K562 (cell line): ENCODE data around the gene PHEX. TPM values are rescaled to one million over a fixed set of nuclear protein-coding genes. Genes with fewer than 3 reads are reported as not detected.

Source experiments
- ATAC-seq: fragments of 200-7000 bp; cut with Tn5 transposase; 3 replicates; pipeline ENCODE4 v1.9.1; 2020; ENCODE audit warnings: moderate library complexity
- BruUV-seq: library from RNA; stranded (reverse); fragments of 400-500 nt; replicated peaks from 2 replicates; lab custom pipeline; 2021; lab: Mats Ljungman, UMichigan
- CTCF ChIA-PET: fragments of 300-600 bp; formaldehyde crosslinking; extraction: SDS; loops from one replicate; lab custom pipeline; 2021; ENCODE audit warnings: low intra/inter-chr PET ratio; lab: Yijun Ruan, JAX
- POLR2A ChIA-PET: fragments of 300-600, 350-650 bp; sonication (Branson Sonifier 250); formaldehyde crosslinking; extraction: SDS; loops from one replicate; lab custom pipeline; 2021; ENCODE audit warnings: antibody characterized with exemption, inconsistent platforms; lab: Yijun Ruan, JAX
- DNase-seq, 4 experiments: peaks; one replicate each; pipeline versions ENCODE4 v3.0.0 to v3.0.0-alpha.2; 2011 to 2018; ENCODE audit warnings: low spot score in 3 of 4, mixed read lengths in 3 of 4; ENCODE audit errors: extremely low read depth in 1 of 4
- FAIRE-seq: peaks from 2 replicates; lab custom pipeline; 2011; peaks lifted over from hg19 to GRCh38; lab: Jason Lieb, UNC
- H2AFZ ChIP-seq: 2 replicates; pipeline ENCODE4 v1.6.0; 2011; ENCODE audit warnings: low read depth, low read length, control low read depth, inconsistent platforms
- H3K27ac ChIP-seq: fragments of 200-600 bp; 3 replicates; pipeline ENCODE4 v1.8.0; 2011; ENCODE audit warnings: low read depth, mild to moderate bottlenecking, control low read depth, inconsistent platforms, low read length, moderate library complexity, mixed read lengths; ENCODE audit errors: extremely low read depth
- H3K27me3 ChIP-seq, 2 experiments: fragments of 300-600 bp in 1 of 2; 2 replicates in 1 of 2; 3 replicates in 1 of 2; pipeline versions ENCODE4 v1.6.0 to v1.8.0; 2011; ENCODE audit warnings: inconsistent platforms in 2 of 2, low read length in 2 of 2, mild to moderate bottlenecking in 1 of 2, mixed read lengths in 1 of 2, moderate library complexity in 1 of 2; ENCODE audit not compliant: control insufficient read depth in 2 of 2, insufficient read depth in 2 of 2
- H3K36me3 ChIP-seq: fragments of 300-600 bp; 3 replicates; pipeline ENCODE4 v1.8.0; 2011; ENCODE audit warnings: mild to moderate bottlenecking, low read length, inconsistent platforms; ENCODE audit not compliant: control insufficient read depth, insufficient read depth
- H3K4me1 ChIP-seq, 2 experiments: fragments of 200-600 bp in 1 of 2; replicated peaks in 1 of 2; 2 replicates in 1 of 2; 3 replicates in 1 of 2; pipeline versions ENCODE4 v1.5.1 to v1.8.0; 2011; ENCODE audit warnings: inconsistent platforms in 2 of 2, low read length in 2 of 2, mild to moderate bottlenecking in 1 of 2, mixed read lengths in 1 of 2, moderate library complexity in 1 of 2; ENCODE audit not compliant: control insufficient read depth in 2 of 2, insufficient read depth in 2 of 2
- H3K4me2 ChIP-seq: 2 replicates; pipeline ENCODE4 v1.6.1; 2011; ENCODE audit warnings: low read length, control low read depth, inconsistent platforms, mixed read lengths; ENCODE audit not compliant: insufficient read depth
- H3K4me3 ChIP-seq: fragments of 200-600 bp; sonication (generic), shearing (Covaris generic); 2 replicates; pipeline ENCODE4 v1.5.1; 2016; ENCODE audit warnings: control low read depth, inconsistent platforms
- H3K79me2 ChIP-seq: fragments of 200-600 bp; 3 replicates; pipeline ENCODE4 v1.8.0; 2011; ENCODE audit warnings: low read length, inconsistent platforms; ENCODE audit not compliant: control insufficient read depth, insufficient read depth
- H3K9ac ChIP-seq, 2 experiments: 2 replicates each; pipeline versions ENCODE4 v1.6.0 to v1.6.1; 2011; ENCODE audit warnings: low read depth in 2 of 2, low read length in 2 of 2, control low read depth in 1 of 2, inconsistent platforms in 1 of 2, mild to moderate bottlenecking in 1 of 2, mixed read lengths in 1 of 2; ENCODE audit not compliant: insufficient read depth in 1 of 2
- H3K9me1 ChIP-seq: one replicate; pipeline ENCODE4 v1.6.0; 2011; ENCODE audit warnings: inconsistent platforms, mild to moderate bottlenecking, low read length, moderate library complexity; ENCODE audit not compliant: control insufficient read depth, insufficient read depth
- H3K9me3 ChIP-seq: replicated peaks from 2 replicates; pipeline ENCODE4 v1.5.1; 2011; ENCODE audit warnings: low read depth, low read length, inconsistent platforms; ENCODE audit not compliant: control insufficient read depth, insufficient read depth
- H4K20me1 ChIP-seq: replicated peaks from 2 replicates; pipeline ENCODE4 v1.6.1; 2011; ENCODE audit warnings: low read length, inconsistent platforms, mixed read lengths; ENCODE audit not compliant: control insufficient read depth, insufficient read depth
- BCOR ChIP-seq: fragments of 450-650 bp; IDR thresholded peaks from 2 replicates; pipeline ENCODE4 v1.6.1; 2016
- CTCF ChIP-seq, 3 experiments: IDR thresholded peaks in 2 of 3; conservative IDR thresholded peaks in 1 of 3; 2 replicates each; pipeline ENCODE4 v1.5.1; 2011 to 2012; ENCODE audit warnings: low read length in 3 of 3, mild to moderate bottlenecking in 3 of 3, control low read depth in 2 of 3, improper control_type of control experiment in 1 of 3, inconsistent platforms in 1 of 3, low read depth in 1 of 3, mixed read lengths in 1 of 3, moderate library complexity in 1 of 3; ENCODE audit not compliant: insufficient read depth in 2 of 3
- E2F6 ChIP-seq, 2 experiments: IDR thresholded peaks; 2 replicates each; pipeline ENCODE4 v1.6.1; 2011; ENCODE audit warnings: borderline replicate concordance in 1 of 2, control low read depth in 1 of 2, low read depth in 1 of 2, low read length in 1 of 2, mild to moderate bottlenecking in 1 of 2, mixed read lengths in 1 of 2, moderate library complexity in 1 of 2; ENCODE audit not compliant: insufficient read depth in 1 of 2, insufficient read length in 1 of 2, poor library complexity in 1 of 2, severe bottlenecking in 1 of 2; ENCODE audit errors: extremely low read depth in 1 of 2
- GATAD2B ChIP-seq: fragments of 450-650 bp; IDR thresholded peaks from 2 replicates; pipeline ENCODE4 v1.6.1; 2017; ENCODE audit warnings: mild to moderate bottlenecking, borderline replicate concordance
- MEIS2 ChIP-seq: fragments of 450-650 bp; IDR thresholded peaks from 2 replicates; pipeline ENCODE4 v1.6.1; 2014; ENCODE audit warnings: mild to moderate bottlenecking; ENCODE audit not compliant: partially characterized antibody
- MXD1 ChIP-seq: fragments of 250-450 bp; sonication (Bioruptor Pico); IDR thresholded peaks from 2 replicates; pipeline ENCODE4 v1.8.0; 2021; ENCODE audit warnings: borderline replicate concordance, mild to moderate bottlenecking, moderate library complexity; ENCODE audit not compliant: poor library complexity, severe bottlenecking
- POLR2G ChIP-seq: fragments of 200-400 bp; formaldehyde crosslinking; IDR thresholded peaks from 2 replicates; pipeline ENCODE4 v1.6.1; 2017; ENCODE audit warnings: low read depth, mild to moderate bottlenecking, antibody characterized with exemption, low read length, moderate library complexity
- SMARCA4 ChIP-seq: fragments of 450-650 bp; IDR thresholded peaks from 2 replicates; pipeline ENCODE4 v1.6.1; 2016
- THRA ChIP-seq: fragments of 450-650 bp; IDR thresholded peaks from 2 replicates; pipeline ENCODE4 v1.6.1; 2017; ENCODE audit warnings: mild to moderate bottlenecking, moderate library complexity
- ZBTB2 ChIP-seq: fragments of 450-650 bp; IDR thresholded peaks from 2 replicates; pipeline ENCODE4 v1.6.1; 2016; ENCODE audit warnings: antibody characterized with exemption
- WGBS: fragments of 100-300 bp; shearing (Covaris generic); methylation state at CpG from one replicate; pipeline ENCODE4 v1.1.6; 2016; ENCODE audit warnings: low coverage, mixed read lengths; ENCODE audit not compliant: insufficient coverage; ENCODE audit errors: missing lambda C conversion rate; 5-methylcytosine and 5-hydroxymethylcytosine counted together
- in situ Hi-C: fragments of 300-500 bp; cut with MboI; formaldehyde crosslinking; loops from 4 replicates; pipeline ENCODE4 v1.15.0; 2018; ENCODE audit warnings: inconsistent platforms, mixed read lengths
- intact Hi-C: fragments of 100-400 bp; cut with micrococcal nuclease; formaldehyde crosslinking; loops from 2 replicates; pipeline ENCODE4 v1.14.2; 2022
- polyA plus RNA-seq, 8 experiments: library from polyadenylated mRNA; depleted of rRNA in 4 of 8; stranded (reverse) in 5 of 8; unstranded in 3 of 8; fragments of >200 nt; fragmentation: Nextera tagmentation in 2 of 8; fragmentation: Illumina TruSeq in 1 of 8; extraction: Ambion mirVana in 2 of 8; extraction: Trizol in 1 of 8; gene quantifications; 2 replicates each; pipeline versions ENCODE4 v1.2.1 to v1.2.3, GENCODE V29; 2011 to 2014; ENCODE audit warnings: inconsistent platforms in 1 of 8, missing spikeins in 1 of 8
- total RNA-seq, 7 experiments: library from RNA; depleted of rRNA in 6 of 7; stranded (reverse); fragments of >200 nt in 6 of 7; fragmentation: Illumina TruSeq in 2 of 7; extraction: Trizol in 2 of 7; gene quantifications; 2 replicates each; pipeline versions ENCODE4 v1.2.1 to v1.2.3, GENCODE V29; 2011 to 2021; ENCODE audit warnings: low replicate concordance in 1 of 7
- TF ChIP-seq, protein P1 (sequence below): fragments of 450-650 bp; IDR thresholded peaks from 2 replicates; pipeline ENCODE4 v1.6.1; 2016

Gene PHEX
- total and polyA plus RNA-seq, 9 of the 15 experiments (the other 6 are each of a cell fraction or from before 2014, with no cell fraction given), result 0.01 to 0.11 (median 0.04) TPM; not detected in 6

GRCh38 chrX:22247169-22247568 is 215.0 kb downstream of the PHEX start (continued):
- TF ChIP-seq, protein P1, sequence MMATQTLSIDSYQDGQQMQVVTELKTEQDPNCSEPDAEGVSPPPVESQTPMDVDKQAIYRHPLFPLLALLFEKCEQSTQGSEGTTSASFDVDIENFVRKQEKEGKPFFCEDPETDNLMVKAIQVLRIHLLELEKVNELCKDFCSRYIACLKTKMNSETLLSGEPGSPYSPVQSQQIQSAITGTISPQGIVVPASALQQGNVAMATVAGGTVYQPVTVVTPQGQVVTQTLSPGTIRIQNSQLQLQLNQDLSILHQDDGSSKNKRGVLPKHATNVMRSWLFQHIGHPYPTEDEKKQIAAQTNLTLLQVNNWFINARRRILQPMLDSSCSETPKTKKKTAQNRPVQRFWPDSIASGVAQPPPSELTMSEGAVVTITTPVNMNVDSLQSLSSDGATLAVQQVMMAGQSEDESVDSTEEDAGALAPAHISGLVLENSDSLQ, result no peak
- no peak for TF ChIP-seq E2F6 (IDR thresholded peaks at IDR 0.05; ENCODE audit: borderline replicate concordance in 1 of 2, extremely low read depth in 1 of 2, insufficient read depth in 1 of 2, insufficient read length in 1 of 2, low read depth in 1 of 2, low read length in 1 of 2, poor library complexity in 1 of 2, severe bottlenecking in 1 of 2)

DNA sequence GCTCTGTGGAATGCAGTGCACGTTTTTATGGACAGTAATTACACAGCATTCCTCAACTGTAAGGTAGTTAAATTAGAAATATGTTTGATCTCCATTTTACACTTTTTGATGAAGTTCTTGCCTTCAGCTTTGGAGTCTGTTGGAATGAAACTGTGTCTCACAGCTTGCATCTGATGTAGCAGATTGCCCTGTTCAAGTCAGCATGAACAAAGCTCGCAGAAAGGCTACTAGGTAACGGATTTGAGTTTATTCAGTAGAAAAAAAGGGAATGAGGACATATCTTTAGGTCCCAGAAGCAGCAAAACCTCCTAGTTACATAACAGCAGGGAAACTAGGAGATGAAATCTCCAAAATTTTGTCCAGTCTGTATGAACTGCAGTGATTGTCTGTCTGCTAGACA is 216.3 kb downstream of the PHEX start:
- Histone ChIP-seq H3K79me2 (no peaks in the 10 kb centered on the region), H3K4me1 (no peaks in the 10 kb centered on the region), H3K9me3 (no peaks in the 10 kb centered on the region), H3K4me2 (no peak overlapping the region), H3K36me3 (no peaks in the 10 kb centered on the region), H3K4me3 (no peak overlapping the region), H3K27ac (no peak overlapping the region), H3K9ac (no peak overlapping the region), H2AFZ (no peak overlapping the region), H3K27me3 (no peaks in the 10 kb centered on the region), H3K9me1 (no peaks in the 10 kb centered on the region), H4K20me1 (no peaks in the 10 kb centered on the region)
- ChIA-PET CTCF (no interaction called here), POLR2A (no interaction called here)
- WGBS, result 0% methylated on average over 3 of the region's 3 CpGs
- in situ Hi-C loops, result no loop called here
- no TSS peak for BruUV-seq
- intact Hi-C loops, result no loop called here
- FAIRE-seq (no peak), DNase-seq (no peak), ATAC-seq (no peak)
- TF ChIP-seq MXD1 (CRISPR knock-in tag) (no peak), GATAD2B (no peak), POLR2G (no peak), BCOR (no peak), ZBTB2 (no peak), SMARCA4 (no peak), MEIS2 (no peak), CTCF (IDR thresholded peaks at IDR 0.05 in 2 of 3, conservative IDR thresholded peaks at IDR 0.05 in 1 of 3; ENCODE audit: insufficient read depth in 2 of 3, low read depth in 1 of 3, low read length in 3 of 3) (no peak), THRA (no peak)
